NCI-H526 treated with DMSO at 0.1 percent for 48 hours (cell line): Measurements from ENCODE around the gene PCDHGA9.
A peak's percentile ranks its signal among the peaks of the same experiment; 100 is the strongest.
"Not testable (repeated sequence)": the region's sequence is repeated elsewhere in the genome, so short reads cannot be mapped to it uniquely, and the experiment has no call there.

ENCODE experiments used
- DNase-seq: peaks from one replicate; lab custom pipeline; 2025; lab: John Stamatoyannopoulos, UW

Gene PCDHGA9

DNA sequence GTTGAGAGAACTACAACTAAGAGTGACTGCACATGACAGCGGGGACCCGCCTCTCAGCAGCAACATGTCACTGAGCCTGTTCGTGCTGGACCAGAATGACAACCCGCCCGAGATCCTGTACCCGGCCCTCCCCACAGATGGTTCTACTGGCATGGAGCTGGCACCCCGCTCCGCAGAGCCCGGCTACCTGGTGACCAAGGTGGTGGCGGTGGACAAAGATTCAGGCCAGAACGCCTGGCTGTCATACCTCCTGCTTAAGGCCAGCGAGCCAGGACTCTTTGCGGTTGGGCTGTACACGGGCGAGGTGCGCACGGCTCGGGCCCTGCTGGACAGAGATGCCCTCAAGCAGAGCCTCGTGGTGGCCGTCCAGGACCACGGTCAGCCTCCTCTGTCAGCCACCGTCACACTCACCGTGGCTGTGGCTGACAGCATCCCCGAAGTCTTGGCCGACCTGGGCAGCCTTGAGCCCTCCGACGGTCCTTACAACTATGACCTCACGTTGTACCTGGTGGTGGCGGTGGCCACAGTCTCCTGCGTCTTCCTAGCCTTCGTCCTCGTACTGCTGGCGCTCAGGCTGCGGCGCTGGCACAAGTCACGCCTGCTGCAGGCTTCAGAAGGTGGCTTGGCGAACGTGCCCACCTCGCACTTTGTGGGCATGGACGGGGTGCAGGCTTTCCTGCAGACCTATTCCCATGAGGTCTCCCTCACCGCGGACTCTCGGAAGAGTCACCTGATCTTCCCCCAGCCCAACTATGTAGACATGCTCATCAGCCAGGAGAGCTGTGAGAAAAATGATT, 17.9 kb upstream of the PCDHGA9 start:
- DNase-seq, result no peak

- DNase-seq, result not testable (repeated sequence)
Measured at GRCh38 chr5:141387557-141388311, 14.8 kb upstream of the PCDHGA9 start, which contains the start of gene PCDHGB4. PCDHGB4 (plus strand) TSS chr5:141387698; CDS start chr5:141387885, 187 bp downstream.

DNA sequence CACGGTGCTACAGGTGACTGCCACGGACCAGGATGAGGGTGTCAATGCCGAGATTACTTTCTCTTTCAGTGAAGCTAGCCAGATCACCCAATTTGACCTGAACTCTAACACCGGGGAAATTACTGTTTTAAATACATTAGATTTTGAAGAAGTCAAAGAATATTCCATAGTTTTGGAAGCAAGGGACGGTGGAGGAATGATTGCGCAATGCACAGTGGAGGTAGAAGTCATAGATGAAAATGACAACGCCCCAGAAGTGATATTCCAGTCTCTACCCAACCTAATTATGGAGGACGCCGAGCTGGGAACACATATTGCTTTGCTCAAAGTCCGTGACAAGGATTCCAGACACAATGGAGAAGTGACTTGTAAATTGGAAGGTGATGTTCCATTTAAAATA, 13.9 kb upstream of the PCDHGA9 start:
- no peak for DNase-seq

GRCh38 chr5:141389153-141390042, 13.2 kb upstream of the PCDHGA9 start:
- DNase-seq, result no peak

- DNase-seq, result no peak
Measured at GRCh38 chr5:141392429-141393198, 10.0 kb upstream of the PCDHGA9 start, which contains the start of gene PCDHGA8. PCDHGA8 (plus strand) TSS chr5:141392633; CDS start chr5:141392814, 181 bp downstream.

DNA sequence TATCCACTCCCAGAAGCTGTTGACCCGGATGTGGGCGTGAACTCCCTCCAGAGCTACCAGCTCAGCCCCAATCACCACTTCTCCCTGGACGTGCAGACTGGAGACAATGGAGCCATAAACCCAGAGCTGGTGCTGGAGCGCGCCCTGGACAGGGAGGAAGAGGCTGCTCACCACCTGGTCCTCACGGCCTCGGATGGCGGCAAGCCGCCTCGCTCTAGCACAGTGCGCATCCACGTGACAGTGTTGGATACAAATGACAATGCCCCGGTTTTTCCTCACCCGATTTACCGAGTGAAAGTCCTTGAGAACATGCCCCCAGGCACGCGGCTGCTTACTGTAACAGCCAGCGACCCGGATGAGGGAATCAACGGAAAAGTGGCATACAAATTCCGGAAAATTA, 9.3 kb upstream of the PCDHGA9 start:
- DNase-seq, result no peak

GRCh38 chr5:141394401-141395187, 8.0 kb upstream of the PCDHGA9 start:
- DNase-seq, result not testable (repeated sequence)

DNA sequence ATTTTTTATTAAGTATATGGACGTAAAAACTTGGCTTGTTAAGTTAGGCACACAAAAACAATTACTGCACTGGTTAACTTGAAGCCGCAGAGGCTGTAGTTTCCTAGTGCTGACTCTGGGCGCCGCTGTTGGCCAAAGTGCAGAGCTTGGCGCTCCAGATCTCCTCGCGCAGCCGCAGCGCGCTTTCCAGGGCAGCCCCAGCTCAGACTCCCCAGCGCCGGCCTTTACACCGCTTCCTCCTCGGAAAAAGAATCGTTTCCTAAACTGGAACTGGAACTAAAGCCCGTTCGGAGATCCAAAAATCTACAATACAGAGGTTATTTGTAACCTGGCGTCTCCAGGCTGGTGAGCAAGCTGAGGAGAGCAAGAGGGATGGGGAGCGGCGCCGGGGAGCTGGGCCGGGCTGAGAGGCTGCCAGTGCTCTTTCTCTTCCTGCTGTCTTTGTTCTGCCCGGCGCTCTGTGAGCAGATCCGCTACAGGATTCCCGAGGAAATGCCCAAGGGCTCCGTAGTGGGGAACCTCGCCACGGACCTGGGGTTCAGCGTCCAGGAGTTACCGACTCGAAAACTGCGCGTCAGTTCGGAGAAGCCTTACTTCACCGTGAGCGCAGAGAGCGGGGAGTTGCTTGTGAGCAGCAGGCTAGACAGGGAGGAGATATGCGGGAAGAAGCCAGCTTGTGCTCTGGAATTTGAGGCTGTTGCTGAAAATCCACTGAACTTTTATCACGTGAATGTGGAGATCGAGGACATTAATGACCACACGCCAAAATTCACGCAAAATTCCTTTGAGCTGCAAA, 4.6 kb upstream of the PCDHGA9 start, which contains the start of gene PCDHGB5:
PCDHGB5 (plus strand) TSS at position 192 of the 796 bp plus-strand sequence; CDS start at position 373, 181 bp downstream.
- not testable (repeated sequence) for DNase-seq

- no peak for DNase-seq
Measured at GRCh38 chr5:141398608-141399007, 4.0 kb upstream of the PCDHGA9 start.

- DNase-seq, result no peak
Measured at GRCh38 chr5:141399555-141400258, 2.9 kb upstream of the PCDHGA9 start.

DNA sequence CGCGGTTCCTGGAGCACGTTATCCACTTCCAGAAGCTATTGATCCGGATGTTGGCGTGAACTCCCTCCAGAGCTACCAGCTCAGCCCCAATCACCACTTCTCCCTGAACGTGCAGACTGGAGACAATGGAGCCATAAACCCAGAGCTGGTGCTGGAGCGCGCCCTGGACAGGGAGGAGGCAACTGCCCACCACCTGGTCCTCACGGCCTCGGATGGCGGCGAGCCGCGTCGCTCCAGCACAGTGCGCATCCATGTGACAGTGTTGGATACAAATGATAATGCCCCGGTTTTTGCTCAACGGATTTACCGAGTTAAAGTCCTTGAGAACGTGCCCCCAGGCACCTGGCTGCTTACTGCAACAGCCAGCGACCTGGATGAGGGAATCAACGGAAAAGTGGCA, 809 bp downstream of the PCDHGA9 start:
- DNase-seq, result no peak

DNA sequence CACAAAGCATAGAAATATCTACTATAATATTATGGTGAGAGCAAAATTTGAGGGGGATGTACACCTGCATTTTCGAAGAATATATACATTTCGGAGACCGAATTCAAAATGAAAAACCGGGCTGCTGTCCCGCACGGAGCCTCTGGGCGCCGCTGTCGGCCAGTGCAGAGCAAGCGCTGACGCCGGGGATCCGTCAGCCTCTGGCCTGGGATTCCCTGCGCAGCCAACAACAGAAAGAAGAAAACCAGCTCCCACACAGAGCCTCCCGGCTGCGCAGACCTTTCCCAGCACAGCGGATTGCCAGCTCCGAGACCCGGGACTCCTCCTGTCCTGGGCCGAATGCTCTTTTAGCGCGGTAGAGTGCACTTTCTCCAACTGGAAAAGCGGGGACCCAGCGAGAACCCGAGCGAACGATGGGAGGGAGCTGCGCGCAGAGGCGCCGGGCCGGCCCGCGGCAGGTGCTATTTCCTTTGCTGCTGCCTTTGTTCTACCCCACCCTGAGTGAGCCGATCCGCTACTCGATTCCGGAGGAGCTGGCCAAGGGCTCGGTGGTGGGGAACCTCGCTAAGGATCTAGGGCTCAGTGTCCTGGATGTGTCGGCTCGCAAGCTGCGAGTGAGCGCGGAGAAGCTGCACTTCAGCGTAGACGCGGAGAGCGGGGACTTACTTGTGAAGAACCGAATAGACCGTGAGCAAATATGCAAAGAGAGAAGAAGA, 5.4 kb downstream of the PCDHGA9 start, which contains the start of gene PCDHGB6:
PCDHGB6 (plus strand) TSS at position 232 of the 716 bp plus-strand sequence; CDS start at position 414, 182 bp downstream.
- DNase-seq, result not testable (repeated sequence)

DNA sequence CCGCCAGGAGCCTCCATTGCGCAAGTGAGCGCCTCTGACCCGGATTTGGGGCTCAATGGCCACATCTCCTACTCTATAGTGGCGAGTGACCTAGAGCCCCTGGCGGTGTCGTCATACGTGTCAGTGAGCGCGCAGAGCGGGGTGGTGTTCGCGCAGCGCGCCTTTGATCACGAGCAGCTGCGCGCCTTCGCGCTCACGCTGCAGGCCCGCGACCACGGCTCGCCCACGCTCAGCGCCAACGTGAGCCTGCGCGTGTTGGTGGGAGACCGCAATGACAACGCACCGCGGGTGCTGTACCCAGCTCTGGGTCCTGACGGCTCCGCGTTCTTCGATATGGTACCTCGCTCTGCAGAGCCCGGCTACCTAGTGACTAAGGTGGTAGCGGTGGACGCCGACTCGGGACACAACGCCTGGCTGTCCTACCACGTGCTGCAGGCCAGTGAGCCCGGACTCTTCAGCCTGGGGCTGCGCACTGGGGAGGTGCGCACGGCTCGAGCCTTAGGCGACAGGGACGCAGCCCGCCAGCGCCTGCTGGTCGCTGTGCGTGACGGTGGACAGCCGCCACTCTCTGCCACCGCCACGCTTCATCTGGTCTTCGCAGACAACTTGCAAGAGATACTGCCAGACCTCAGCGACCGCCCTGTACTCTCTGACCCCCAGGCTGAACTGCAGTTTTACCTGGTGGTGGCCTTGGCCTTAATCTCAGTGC, 7.2 kb downstream of the PCDHGA9 start:
- DNase-seq, result no peak

- DNase-seq, result no peak
Measured at GRCh38 chr5:141411575-141411974, 9.0 kb downstream of the PCDHGA9 start.

- DNase-seq, result peak; percentile 18
Measured at GRCh38 chr5:141412854-141413539, 10.4 kb downstream of the PCDHGA9 start, which contains the start of gene PCDHGA10. PCDHGA10 (plus strand) TSS chr5:141412987; CDS start chr5:141413176, 189 bp downstream.

DNA sequence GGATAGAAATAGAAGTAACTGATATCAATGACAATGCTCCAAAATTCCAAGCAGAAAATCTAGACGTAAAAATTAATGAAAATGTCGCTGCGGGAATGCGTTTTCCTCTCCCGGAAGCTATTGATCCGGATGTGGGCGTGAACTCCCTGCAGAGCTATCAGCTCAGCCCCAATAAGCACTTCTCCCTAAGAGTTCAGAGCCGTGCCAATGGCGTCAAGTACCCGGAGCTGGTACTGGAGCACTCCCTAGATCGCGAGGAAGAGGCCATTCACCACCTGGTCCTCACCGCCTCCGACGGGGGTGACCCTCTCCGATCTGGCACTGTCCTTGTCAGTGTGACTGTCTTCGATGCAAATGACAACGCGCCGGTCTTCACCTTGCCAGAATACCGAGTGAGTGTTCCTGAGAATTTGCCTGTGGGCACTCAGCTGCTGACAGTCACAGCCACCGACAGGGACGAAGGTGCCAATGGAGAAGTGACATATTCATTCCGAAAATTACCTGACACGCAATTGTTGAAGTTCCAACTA, 11.0 kb downstream of the PCDHGA9 start:
- no peak for DNase-seq
